Activated CD4-positive, alpha-beta T cell treated with anti-CD3 and anti-CD28 coated beads, Interleukin-2, amount 50 U/mL, for 48 hours (primary cell): Measurements from ENCODE around the gene ARMC10.
"Not testable (repeated sequence)": the region's sequence is repeated elsewhere in the genome, so short reads cannot be mapped to it uniquely, and the experiment has no call there.

ENCODE experiments used
- DNase-seq, 2 experiments: peaks; one replicate each; pipeline ENCODE4 v3.0.0-alpha.2; 2020

ARMC10 gene

GRCh38 chr7:103129702-103130549 lies 55.0 kb downstream of the ARMC10 start:
- no peak for DNase-seq

GRCh38 chr7:103130901-103131624 lies 56.1 kb downstream of the ARMC10 start:
- no peak for DNase-seq

GRCh38 chr7:103132995-103133688 lies 58.2 kb downstream of the ARMC10 start:
- DNase-seq = no peak

- DNase-seq = no peak
Observed at GRCh38 chr7:103134836-103135554, 60.1 kb downstream of the ARMC10 start.

GRCh38 chr7:103140061-103140460 lies 65.1 kb downstream of the ARMC10 start:
- DNase-seq = no peak

GRCh38 chr7:103140685-103141084 lies 65.7 kb downstream of the ARMC10 start:
- no peak for DNase-seq

GRCh38 chr7:103141753-103142404 lies 66.9 kb downstream of the ARMC10 start:
- DNase-seq = no peak

GRCh38 chr7:103142494-103142893 lies 67.6 kb downstream of the ARMC10 start:
- no peak for DNase-seq

- no peak for DNase-seq
Observed at GRCh38 chr7:103143868-103144267, 68.9 kb downstream of the ARMC10 start.

- not testable (repeated sequence) for DNase-seq
Observed at GRCh38 chr7:103144754-103145153, 69.8 kb downstream of the ARMC10 start.

GRCh38 chr7:103148131-103148993 lies 73.4 kb downstream of the ARMC10 start:
- DNase-seq = no peak
